Ovary (tissue), 3 donors: ENCODE data around the gene SIGLEC8.
A peak's percentile ranks its signal among the peaks of the same experiment; 100 is the strongest.

Experiments
- CTCF ChIP-seq, 3 donors: fragments of 450-650 bp in 2 of 3; fragments of 200-600 bp in 1 of 3; IDR thresholded peaks; one replicate each; pipeline versions ENCODE4 v1.5.1 to v1.8.0; 2016 to 2022; ENCODE audit warnings: antibody characterized with exemption in 3 of 3, mild to moderate bottlenecking in 1 of 3
- EP300 ChIP-seq: sonication (generic); formaldehyde crosslinking; IDR thresholded peaks from one replicate; pipeline ENCODE4 v1.6.1; 2017; ENCODE audit warnings: antibody characterized with exemption
- POLR2A ChIP-seq: fragments of 450-650 bp; IDR thresholded peaks from one replicate; pipeline ENCODE4 v1.6.1; 2017; ENCODE audit warnings: antibody characterized with exemption, mild to moderate bottlenecking, moderate library complexity
- donor health status: DM: no; HTN: no; CAD: no.

GRCh38 chr19:51473009-51473707, 14.9 kb upstream of the SIGLEC8 start:
- TF ChIP-seq POLR2A: no peak
- TF ChIP-seq CTCF (IDR thresholded peaks at IDR 0.05): peak; percentile 51 to 61 (median 59)
- no peak for TF ChIP-seq EP300
